Endothelial cell of umbilical vein (primary cell): Measurements from ENCODE around the gene NRCAM. TPM values are rescaled to one million over a fixed set of nuclear protein-coding genes. Genes with fewer than 3 reads are reported as not detected.

ENCODE experiments used
- BruUV-seq: library from RNA; stranded (reverse); fragments of 400-500 nt; replicated peaks from 2 replicates; lab custom pipeline; 2021; lab: Mats Ljungman, UMichigan
- CTCF ChIA-PET: fragments of 300-600, 350-600 bp; sonication (Branson Sonifier 250); formaldehyde crosslinking; loops from one replicate; lab custom pipeline; 2021; ENCODE audit warnings: antibody characterized with exemption, inconsistent platforms; lab: Charles Lee
- POLR2A ChIA-PET: fragments of 300-600, 350-600 bp; sonication (Branson Sonifier 250); formaldehyde crosslinking; loops from one replicate; lab custom pipeline; 2021; ENCODE audit warnings: antibody characterized with exemption, inconsistent platforms; lab: Charles Lee
- DNase-seq: peaks from one replicate; pipeline ENCODE4 v3.0.0-alpha.2; 2011; ENCODE audit warnings: low read depth, low spot score
- FAIRE-seq: peaks from 2 replicates; lab custom pipeline; 2011; peaks lifted over from hg19 to GRCh38; lab: Jason Lieb, UNC
- H2AFZ ChIP-seq: 2 replicates; pipeline ENCODE4 v1.6.0; 2012; ENCODE audit warnings: low read depth, low read length, control low read depth, inconsistent platforms
- H3K27ac ChIP-seq: 2 replicates; pipeline ENCODE4 v1.5.1; 2011; ENCODE audit warnings: low read depth, mild to moderate bottlenecking, control low read depth, low read length, moderate library complexity; ENCODE audit not compliant: insufficient read depth
- H3K27me3 ChIP-seq, 2 experiments: 2 replicates each; pipeline versions ENCODE4 v1.6.0 to v1.6.1; 2011; ENCODE audit warnings: low read length in 2 of 2, mixed read lengths in 1 of 2; ENCODE audit not compliant: control insufficient read depth in 2 of 2, insufficient read depth in 2 of 2
- H3K36me3 ChIP-seq, 2 experiments: 2 replicates in 1 of 2; 3 replicates in 1 of 2; pipeline ENCODE4 v1.5.1; 2011; ENCODE audit warnings: low read length in 2 of 2, mild to moderate bottlenecking in 1 of 2, moderate library complexity in 1 of 2; ENCODE audit not compliant: control insufficient read depth in 2 of 2, insufficient read depth in 2 of 2; ENCODE audit errors: extremely low read depth in 1 of 2
- H3K4me1 ChIP-seq: 3 replicates; pipeline ENCODE4 v1.5.1; 2011; ENCODE audit warnings: mild to moderate bottlenecking, low read length; ENCODE audit not compliant: control insufficient read depth, insufficient read depth; ENCODE audit errors: extremely low read depth
- H3K4me2 ChIP-seq: 2 replicates; pipeline ENCODE4 v1.6.1; 2011; ENCODE audit warnings: low read length, control low read depth, mixed read lengths; ENCODE audit not compliant: insufficient read depth
- H3K4me3 ChIP-seq, 3 experiments: fragments of 200-600 bp in 1 of 3; sonication (generic), shearing (Covaris generic) in 1 of 3; replicated peaks in 1 of 3; 2 replicates each; pipeline ENCODE4 v1.5.1; 2011 to 2016; ENCODE audit warnings: control low read depth in 3 of 3, low read length in 3 of 3, mild to moderate bottlenecking in 2 of 3, inconsistent platforms in 1 of 3, low read depth in 1 of 3, moderate library complexity in 1 of 3; ENCODE audit not compliant: insufficient read depth in 1 of 3
- H3K79me2 ChIP-seq: 2 replicates; pipeline ENCODE4 v1.6.0; 2012; ENCODE audit warnings: low read length, inconsistent platforms; ENCODE audit not compliant: control insufficient read depth, insufficient read depth
- H3K9ac ChIP-seq: replicated peaks from 2 replicates; pipeline ENCODE3; 2011; ENCODE audit warnings: low read length, control low read depth; ENCODE audit not compliant: insufficient read depth; ENCODE audit errors: extremely low read depth
- H3K9me1 ChIP-seq: replicated peaks from 3 replicates; pipeline ENCODE4 v1.6.0; 2011; ENCODE audit warnings: mild to moderate bottlenecking, low read length; ENCODE audit not compliant: control insufficient read depth, insufficient read depth; ENCODE audit errors: extremely low read depth
- H3K9me3 ChIP-seq: replicated peaks from 2 replicates; pipeline ENCODE4 v1.5.1; 2012; ENCODE audit warnings: low read length, inconsistent platforms; ENCODE audit not compliant: control insufficient read depth, insufficient read depth
- H4K20me1 ChIP-seq: replicated peaks from 2 replicates; pipeline ENCODE3; 2011; ENCODE audit warnings: mild to moderate bottlenecking, low read length; ENCODE audit not compliant: control insufficient read depth, insufficient read depth; ENCODE audit errors: extremely low read depth
- EZH2 ChIP-seq: IDR thresholded peaks from 2 replicates; pipeline ENCODE4 v1.6.1; 2012; ENCODE audit warnings: borderline replicate concordance, low read depth, mild to moderate bottlenecking, moderate library complexity, low read length, inconsistent platforms; ENCODE audit not compliant: severe bottlenecking
- FOS ChIP-seq: IDR thresholded peaks from 2 replicates; pipeline ENCODE4 v1.6.1; 2011; ENCODE audit warnings: mild to moderate bottlenecking, low read length, moderate library complexity, borderline replicate concordance; ENCODE audit not compliant: insufficient read depth
- GATA2 ChIP-seq: IDR thresholded peaks from 2 replicates; pipeline ENCODE4 v1.7.0; 2011; ENCODE audit warnings: low read depth, mild to moderate bottlenecking, moderate library complexity, mixed read lengths, low read length; ENCODE audit not compliant: insufficient read length, insufficient read depth
- JUN ChIP-seq: IDR thresholded peaks from 2 replicates; pipeline ENCODE4 v1.6.1; 2011; ENCODE audit warnings: borderline replicate concordance, low read depth; ENCODE audit not compliant: insufficient read length, insufficient read depth
- MAX ChIP-seq: IDR thresholded peaks from 2 replicates; pipeline ENCODE4 v1.6.1; 2011; ENCODE audit not compliant: insufficient read depth, insufficient read length
- MYC ChIP-seq: IDR thresholded peaks from one replicate; pipeline ENCODE4 v1.6.1; 2011; ENCODE audit warnings: mild to moderate bottlenecking, low read depth, low read length
- POLR2A ChIP-seq: IDR thresholded peaks from 2 replicates; pipeline ENCODE4 v1.6.1; 2012; ENCODE audit warnings: low read depth, mild to moderate bottlenecking, control low read depth, low read length
- POLR2AphosphoS5 ChIP-seq: IDR thresholded peaks from 2 replicates; pipeline ENCODE4 v1.6.1; 2012; ENCODE audit warnings: low read depth, mild to moderate bottlenecking, control low read depth, low read length, moderate library complexity; ENCODE audit not compliant: insufficient read depth
- dilution Hi-C: fragments of 300-500 bp; cut with MboI; formaldehyde crosslinking; loops from one replicate; pipeline ENCODE4 v1.15.0; 2019; ENCODE audit warnings: low sequenced_read_pairs; ENCODE audit not compliant: extremely low pct_ligation_motif_present
- intact Hi-C: fragments of 100-400 bp; cut with micrococcal nuclease; formaldehyde crosslinking; loops from one replicate; pipeline ENCODE4 v1.10.0; 2022
- polyA plus RNA-seq, 4 experiments: library from polyadenylated mRNA; depleted of rRNA in 3 of 4; stranded (reverse) in 3 of 4; unstranded in 1 of 4; fragments of >200 nt; gene quantifications; 2 replicates each; pipeline versions ENCODE4 v1.2.1 to v1.2.3, GENCODE V29; 2011 to 2012; ENCODE audit warnings: missing spikeins in 1 of 4
- total RNA-seq: library from RNA; stranded (reverse); gene quantifications from 2 replicates; pipeline ENCODE4 v1.2.3, GENCODE V29; 2021
- TF ChIP-seq, protein P1 (sequence below), 2 donors: IDR thresholded peaks; 1 replicate in 1 of 2; 2 replicates in 1 of 2; pipeline ENCODE4 v1.5.1; 2011; ENCODE audit warnings: low read length in 2 of 2, mild to moderate bottlenecking in 2 of 2, moderate library complexity in 2 of 2, control low read depth in 1 of 2, inconsistent platforms in 1 of 2, low read depth in 1 of 2; ENCODE audit not compliant: insufficient read depth in 1 of 2; ENCODE audit errors: extremely low read depth in 1 of 2

The NRCAM gene
- total and polyA plus RNA-seq, 2 donors (not counting 3 experiments of a cell fraction or from before 2014, with no cell fraction given), result 26.0 to 47.6 TPM

- no peaks in the 10 kb centered on the region for H3K4me1 ChIP-seq
- no peak overlapping the region for H3K9ac ChIP-seq
- TF ChIP-seq POLR2AphosphoS5, result no peak
- no peak for TF ChIP-seq MAX
- TF ChIP-seq MYC, result no peak
- no peak for TF ChIP-seq JUN
- TF ChIP-seq, protein P1, sequence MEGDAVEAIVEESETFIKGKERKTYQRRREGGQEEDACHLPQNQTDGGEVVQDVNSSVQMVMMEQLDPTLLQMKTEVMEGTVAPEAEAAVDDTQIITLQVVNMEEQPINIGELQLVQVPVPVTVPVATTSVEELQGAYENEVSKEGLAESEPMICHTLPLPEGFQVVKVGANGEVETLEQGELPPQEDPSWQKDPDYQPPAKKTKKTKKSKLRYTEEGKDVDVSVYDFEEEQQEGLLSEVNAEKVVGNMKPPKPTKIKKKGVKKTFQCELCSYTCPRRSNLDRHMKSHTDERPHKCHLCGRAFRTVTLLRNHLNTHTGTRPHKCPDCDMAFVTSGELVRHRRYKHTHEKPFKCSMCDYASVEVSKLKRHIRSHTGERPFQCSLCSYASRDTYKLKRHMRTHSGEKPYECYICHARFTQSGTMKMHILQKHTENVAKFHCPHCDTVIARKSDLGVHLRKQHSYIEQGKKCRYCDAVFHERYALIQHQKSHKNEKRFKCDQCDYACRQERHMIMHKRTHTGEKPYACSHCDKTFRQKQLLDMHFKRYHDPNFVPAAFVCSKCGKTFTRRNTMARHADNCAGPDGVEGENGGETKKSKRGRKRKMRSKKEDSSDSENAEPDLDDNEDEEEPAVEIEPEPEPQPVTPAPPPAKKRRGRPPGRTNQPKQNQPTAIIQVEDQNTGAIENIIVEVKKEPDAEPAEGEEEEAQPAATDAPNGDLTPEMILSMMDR (IDR thresholded peaks at IDR 0.05; ENCODE audit: extremely low read depth in 1 of 2, insufficient read depth in 1 of 2, low read depth in 1 of 2, low read length in 2 of 2), result no peak
- no peak for TF ChIP-seq POLR2A
- TF ChIP-seq EZH2, result no peak
- TF ChIP-seq GATA2, result no peak
- TF ChIP-seq FOS, result no peak
- intact Hi-C loops (no loop called here), dilution Hi-C loops (loop anchor here (25.0 kb wide), 1 partner anchor 293 kb away; no protein-coding TSS in a partner anchor)
- no peak overlapping the region for H3K4me3 ChIP-seq
- H3K27me3 ChIP-seq, result no peaks in the 10 kb centered on the region
- no peak overlapping the region for H2AFZ ChIP-seq
- ChIA-PET POLR2A (no interaction called here), CTCF (interaction anchor here (1.1 to 1.7 kb wide), 2 partner anchors 8 to 12 kb away, joined by 3 to 5 read pairs; no protein-coding TSS in a partner anchor)
- no peak overlapping the region for H3K4me2 ChIP-seq
- H3K9me3 ChIP-seq, result no peaks in the 10 kb centered on the region
- H3K9me1 ChIP-seq, result no peaks in the 10 kb centered on the region
- peaks cover 0 to 2% of the 10 kb centered on the region in 2 experiments for H3K36me3 ChIP-seq
- BruUV-seq, result no TSS peak
- FAIRE-seq (no peak), DNase-seq (no peak)
- no peak overlapping the region for H3K27ac ChIP-seq
- no peaks in the 10 kb centered on the region for H3K79me2 ChIP-seq
- peaks cover 3% of the 10 kb centered on the region for H4K20me1 ChIP-seq
These were observed 24.1 kb upstream of the NRCAM start for GRCh38 chr7:108480311-108480710.
